OCI-LY1 (cell line): ENCODE data around the gene DDX31.

Experiments used
- EZH2 ChIP-seq: fragments of 200-600 bp; sonication (generic), shearing (Covaris generic); IDR thresholded peaks from 2 replicates; pipeline ENCODE4 v1.8.0; 2017; ENCODE audit warnings: borderline replicate concordance, mixed run types, mild to moderate bottlenecking, antibody characterized with exemption, low read length, moderate library complexity, mixed read lengths
- TF ChIP-seq, protein P1 (sequence below): fragments of 200-600 bp; sonication (generic), shearing (Covaris generic); IDR thresholded peaks from 2 replicates; pipeline ENCODE4 v1.5.1; 2017; ENCODE audit warnings: mild to moderate bottlenecking, antibody characterized with exemption, low read length, moderate library complexity, mixed read lengths

DNA sequence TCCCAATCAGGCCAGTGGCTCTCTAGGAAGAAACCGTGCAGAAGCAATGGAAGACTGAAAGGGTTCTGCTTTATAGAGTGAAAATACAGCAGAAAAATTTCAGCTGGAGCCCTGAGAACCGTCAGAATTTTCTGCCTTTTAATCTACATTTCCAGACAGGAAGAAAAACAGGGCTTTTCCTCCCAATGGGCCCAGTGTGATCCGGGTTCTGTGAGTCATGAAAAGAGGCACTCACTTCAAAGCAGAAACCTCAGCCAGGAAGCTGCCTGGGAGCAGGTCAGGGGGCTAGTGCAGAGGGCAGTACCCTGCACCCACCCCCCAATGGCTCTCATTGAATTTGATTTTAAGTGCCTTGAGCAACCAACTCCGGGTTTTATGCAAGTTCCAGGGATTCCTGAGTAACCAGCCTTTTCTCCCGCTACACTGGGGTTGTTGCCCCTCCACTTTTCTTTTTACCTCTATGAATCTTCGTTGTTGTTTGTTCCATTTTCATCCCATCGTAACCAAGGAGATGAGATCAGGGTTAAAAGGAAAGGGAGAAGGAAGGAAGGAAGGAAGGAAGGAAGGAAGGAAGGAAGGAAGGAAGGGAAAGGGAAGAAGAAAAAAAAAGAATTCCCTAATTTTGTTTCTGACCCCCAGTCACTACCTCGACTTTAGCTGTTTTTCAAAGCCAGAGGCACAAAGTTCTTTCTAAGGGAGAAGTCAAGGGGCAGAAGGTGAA lies 86.0 kb downstream of the DDX31 start:
- TF ChIP-seq, protein P1, sequence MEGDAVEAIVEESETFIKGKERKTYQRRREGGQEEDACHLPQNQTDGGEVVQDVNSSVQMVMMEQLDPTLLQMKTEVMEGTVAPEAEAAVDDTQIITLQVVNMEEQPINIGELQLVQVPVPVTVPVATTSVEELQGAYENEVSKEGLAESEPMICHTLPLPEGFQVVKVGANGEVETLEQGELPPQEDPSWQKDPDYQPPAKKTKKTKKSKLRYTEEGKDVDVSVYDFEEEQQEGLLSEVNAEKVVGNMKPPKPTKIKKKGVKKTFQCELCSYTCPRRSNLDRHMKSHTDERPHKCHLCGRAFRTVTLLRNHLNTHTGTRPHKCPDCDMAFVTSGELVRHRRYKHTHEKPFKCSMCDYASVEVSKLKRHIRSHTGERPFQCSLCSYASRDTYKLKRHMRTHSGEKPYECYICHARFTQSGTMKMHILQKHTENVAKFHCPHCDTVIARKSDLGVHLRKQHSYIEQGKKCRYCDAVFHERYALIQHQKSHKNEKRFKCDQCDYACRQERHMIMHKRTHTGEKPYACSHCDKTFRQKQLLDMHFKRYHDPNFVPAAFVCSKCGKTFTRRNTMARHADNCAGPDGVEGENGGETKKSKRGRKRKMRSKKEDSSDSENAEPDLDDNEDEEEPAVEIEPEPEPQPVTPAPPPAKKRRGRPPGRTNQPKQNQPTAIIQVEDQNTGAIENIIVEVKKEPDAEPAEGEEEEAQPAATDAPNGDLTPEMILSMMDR, result no peak
- no peak for TF ChIP-seq EZH2
